Measurements from ENCODE around the gene ELN.
"Not testable (repeated sequence)": the region's sequence is repeated elsewhere in the genome, so short reads cannot be mapped to it uniquely, and the experiment has no call there.

Gene ELN

DNA sequence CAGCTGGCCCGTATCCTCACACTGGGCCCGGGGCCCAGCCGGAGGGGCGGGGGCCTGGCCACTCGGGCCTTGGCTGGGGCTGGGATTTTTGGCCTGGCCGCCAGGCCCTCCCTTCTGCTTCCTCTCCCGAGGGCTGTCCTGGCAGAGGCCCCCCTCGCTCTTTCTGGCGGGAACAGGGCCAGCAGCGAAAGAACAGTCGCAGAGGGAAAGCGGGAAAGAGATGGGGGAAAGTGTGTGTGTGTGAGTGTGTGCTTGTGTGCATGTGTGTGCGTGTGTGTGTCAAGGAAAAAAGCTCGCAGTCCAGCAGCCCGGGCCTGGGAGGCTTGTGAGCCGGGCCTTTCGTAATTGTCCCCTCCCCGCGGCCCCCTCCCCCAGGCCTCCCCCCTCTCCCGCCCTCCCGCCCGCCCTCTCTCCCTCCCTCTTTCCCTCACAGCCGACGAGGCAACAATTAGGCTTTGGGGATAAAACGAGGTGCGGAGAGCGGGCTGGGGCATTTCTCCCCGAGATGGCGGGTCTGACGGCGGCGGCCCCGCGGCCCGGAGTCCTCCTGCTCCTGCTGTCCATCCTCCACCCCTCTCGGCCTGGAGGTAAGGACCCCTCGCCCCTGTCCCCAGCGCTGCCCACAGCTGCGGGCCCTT lies at the start of gene ELN:
TSS of gene ELN (plus strand) at position 491 of the 638 bp plus-strand sequence. CDS start at position 506, 15 bp downstream.
- in situ Hi-C loops (cut with HindIII; ENCODE audit: low sequenced_read_pairs): no loop called here

DNA sequence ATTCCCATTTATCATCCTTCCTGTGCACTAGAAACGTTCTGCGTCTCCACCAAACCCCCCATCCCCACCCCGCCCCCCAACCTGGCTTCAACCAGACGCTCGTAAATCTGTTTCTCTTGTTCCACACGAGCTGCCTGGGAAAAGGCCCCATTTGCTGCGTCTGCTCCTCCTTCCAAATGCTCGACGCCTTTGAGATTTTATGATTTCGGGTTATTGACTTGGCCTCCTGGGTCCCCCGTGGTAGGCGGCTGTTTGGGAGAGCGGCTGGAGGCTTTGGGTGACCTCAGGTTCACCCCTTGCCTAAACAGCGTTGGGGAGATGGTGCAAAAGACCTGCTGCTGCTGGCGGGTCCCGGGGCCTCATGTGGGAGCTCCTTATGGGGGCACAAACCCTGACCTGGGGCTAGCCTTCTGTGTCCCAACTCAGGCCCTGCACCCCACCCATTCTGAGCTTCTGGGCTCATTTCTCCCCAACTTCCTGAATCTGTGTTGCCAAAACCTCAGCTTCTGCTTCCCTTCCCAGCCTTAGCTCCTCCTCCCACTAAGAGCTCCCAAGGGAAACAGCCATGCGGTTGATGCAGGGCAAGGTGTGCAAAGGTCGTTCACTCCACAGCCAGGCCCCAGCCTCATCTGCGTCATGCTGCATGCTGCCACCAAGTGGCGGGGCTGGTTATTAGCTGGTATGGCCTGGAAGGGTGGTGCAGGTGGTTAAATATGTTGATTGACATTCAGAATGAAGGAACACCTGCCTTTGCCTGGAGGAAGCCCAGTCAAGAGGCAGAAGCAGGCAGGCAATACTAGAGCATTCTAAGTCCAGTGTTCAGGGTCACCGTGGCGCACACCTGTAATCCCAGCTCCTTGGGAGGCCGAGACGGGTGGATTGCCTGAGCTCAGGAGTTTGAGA lies 49.1 kb upstream of the ELN start:
- in situ Hi-C loops (cut with HindIII; ENCODE audit: low sequenced_read_pairs): no loop called here

DNA sequence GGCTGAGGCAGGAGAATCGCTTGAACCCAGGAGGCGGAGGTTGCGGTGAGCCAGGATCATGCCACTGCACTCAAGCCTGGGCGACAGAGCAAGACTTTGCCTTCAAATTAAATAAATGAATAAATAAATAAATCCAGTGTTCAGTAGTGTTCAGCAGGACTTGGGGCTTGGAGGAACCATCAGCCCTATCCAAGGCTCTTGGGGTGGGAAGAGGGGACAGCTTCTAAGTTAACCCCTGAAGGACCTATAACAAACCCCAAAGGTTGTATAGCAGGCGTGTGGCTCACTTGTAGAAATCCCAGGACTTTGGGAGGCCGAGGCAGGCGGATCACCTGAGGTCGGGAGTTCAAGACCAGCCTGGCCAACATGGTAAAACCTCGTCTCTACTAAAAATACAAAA lies 48.3 kb upstream of the ELN start:
- in situ Hi-C loops (cut with HindIII; ENCODE audit: low sequenced_read_pairs): not testable (repeated sequence)

DNA sequence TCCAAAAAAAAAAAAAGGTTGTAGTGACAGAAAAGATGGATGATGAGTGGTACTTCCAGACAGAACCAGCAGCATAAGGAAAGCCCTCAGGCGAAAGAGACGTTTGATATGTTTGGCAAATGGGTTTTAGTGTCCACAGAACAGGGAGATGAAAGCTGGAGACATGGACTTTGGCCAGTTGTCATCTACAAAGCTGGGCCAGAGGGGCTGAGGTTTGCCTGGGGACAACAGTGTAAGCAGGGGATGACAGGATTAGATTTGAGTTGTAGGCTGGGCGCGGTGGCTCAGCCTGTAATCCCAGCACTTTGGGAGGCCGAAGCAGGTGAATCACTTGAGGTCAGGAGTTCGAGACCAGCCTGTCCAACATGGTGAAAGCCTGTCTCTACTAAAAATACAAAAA lies 47.8 kb upstream of the ELN start:
- in situ Hi-C loops (cut with HindIII; ENCODE audit: low sequenced_read_pairs): no loop called here

DNA sequence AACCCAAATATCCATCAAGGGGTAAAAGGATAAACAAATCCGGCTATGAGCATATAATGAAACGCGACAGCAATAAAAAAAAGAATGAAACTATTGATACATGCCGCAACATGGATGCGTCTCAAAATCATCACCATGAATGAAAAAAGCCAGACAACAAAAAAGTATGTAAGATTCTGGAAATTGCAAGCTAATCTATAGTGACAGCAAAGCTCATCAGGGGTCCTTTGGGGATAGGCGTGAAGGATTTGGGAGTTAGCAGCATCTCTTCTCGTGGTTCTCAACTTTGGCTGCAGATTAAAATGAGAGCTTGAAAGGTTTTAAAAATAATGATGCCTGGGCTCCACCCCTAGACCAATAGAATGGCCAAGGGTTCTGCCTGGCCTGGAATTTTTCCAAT lies 46.0 kb upstream of the ELN start:
- in situ Hi-C loops (cut with HindIII; ENCODE audit: low sequenced_read_pairs): no loop called here

DNA sequence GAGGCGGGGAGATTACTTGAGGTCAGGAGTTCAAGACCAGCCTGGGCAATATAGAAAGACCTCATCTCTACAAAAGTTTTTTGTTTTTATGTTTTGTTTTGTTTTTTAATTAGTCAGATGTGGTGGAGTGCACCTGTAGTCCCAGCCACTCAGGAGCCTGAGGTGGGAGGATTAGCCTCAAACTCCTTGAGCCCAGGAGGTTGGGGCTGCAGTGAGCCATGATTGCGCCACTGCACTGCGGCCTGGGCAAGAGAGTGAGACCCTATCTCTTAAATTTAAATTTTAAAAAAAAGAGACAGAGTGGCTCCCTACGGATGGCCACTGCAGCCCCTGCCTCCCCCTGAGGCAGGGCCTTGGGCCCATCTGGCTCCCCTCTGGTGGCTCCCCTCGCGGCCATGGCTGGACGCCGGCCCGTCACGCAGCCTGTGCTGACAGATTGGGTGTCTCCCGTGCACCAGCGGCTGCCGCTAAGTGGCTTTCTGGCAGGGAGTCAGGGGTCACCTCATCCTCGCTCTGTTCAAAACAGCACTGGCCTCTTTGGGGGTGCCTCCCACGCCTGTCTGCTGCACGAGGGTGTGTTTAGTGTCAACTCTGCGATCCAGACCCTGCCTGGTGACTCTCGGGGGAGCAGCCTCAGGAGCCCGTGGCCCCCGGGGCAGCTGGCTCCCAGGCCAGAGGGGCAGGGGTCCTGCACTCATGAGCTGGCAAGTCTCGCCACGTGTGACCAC lies 44.4 kb upstream of the ELN start:
- in situ Hi-C loops (cut with HindIII; ENCODE audit: low sequenced_read_pairs): no loop called here

DNA sequence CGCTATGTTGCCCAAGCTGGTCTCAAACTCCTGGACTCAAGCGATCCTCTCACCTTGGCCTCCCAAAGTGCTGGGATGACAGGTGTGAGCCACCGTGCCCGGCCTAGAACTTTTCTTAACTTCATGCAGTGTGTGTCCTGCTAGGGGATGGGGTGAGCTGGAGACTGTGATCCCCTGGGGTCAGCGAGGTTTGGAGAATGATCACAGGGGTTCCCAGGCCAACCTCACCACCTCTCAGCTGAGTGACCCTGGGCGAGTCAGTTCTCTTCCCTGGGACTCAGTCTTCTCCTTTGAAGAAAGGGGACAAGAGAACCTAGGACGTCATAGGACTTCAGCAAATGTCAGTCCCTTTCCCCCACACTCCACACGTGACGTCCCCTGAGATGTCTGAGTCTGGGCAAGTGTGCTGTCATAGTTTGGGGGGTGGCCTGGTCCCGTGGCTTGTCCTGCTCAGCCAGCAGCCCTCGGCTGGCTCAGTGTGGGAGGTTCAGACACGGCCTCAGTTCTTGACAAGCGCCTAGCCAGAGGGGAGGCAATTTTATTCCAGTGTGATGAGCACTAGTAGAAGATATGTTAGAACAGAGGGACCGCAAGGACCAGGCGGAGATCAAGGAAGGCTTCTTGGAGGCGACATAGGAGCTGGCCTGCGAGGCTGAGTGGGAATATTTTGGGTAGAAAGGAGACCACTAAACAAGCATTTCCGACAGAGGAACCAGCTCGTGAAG lies 43.3 kb upstream of the ELN start:
- in situ Hi-C loops (cut with HindIII; ENCODE audit: low sequenced_read_pairs): no loop called here

DNA sequence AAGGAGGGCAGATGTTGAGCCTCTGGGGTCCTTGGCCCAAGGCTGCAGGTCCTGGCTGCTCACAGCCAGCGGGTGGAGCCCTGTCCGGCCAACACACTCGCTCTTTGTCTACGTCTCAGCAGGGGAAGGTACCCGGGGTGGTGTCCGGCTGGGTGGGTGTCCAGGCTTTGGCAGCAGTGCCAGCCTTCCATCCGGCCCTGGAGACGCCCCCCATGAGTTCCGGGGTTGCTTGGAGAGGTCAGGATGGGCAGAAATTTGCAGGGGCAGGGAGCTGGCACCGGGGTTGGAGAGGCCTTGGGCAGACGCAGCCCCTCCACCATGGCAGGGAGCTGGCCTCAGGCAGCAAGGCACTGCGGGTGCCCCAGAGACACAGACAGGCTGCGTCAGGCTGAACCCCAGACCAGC lies 42.2 kb upstream of the ELN start:
- in situ Hi-C loops (cut with HindIII; ENCODE audit: low sequenced_read_pairs): no loop called here

DNA sequence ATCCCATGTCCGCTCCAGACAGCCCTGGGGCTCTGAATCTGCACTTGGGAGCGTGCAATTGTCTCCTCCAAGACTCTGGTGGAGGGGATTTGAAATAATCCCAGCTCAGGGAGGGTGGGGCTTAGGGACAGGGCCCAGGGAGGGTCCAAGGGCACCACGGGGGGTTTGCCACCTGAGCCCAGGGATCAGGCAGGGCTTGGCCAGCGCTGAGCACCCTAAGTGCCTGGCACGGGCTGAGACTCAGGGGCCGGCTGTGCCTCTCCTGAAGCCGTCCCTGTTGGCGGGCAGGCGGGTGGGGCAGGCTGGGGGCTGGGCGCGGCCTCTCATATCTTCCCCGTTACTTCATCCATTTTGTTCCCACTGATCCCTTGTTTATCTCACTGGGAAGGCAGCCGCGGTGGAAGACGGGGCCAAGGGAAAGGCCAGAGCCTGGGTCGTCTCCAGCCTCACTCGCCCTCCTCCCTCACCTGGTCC lies 41.8 kb upstream of the ELN start:
- in situ Hi-C loops (cut with HindIII; ENCODE audit: low sequenced_read_pairs): no loop called here

DNA sequence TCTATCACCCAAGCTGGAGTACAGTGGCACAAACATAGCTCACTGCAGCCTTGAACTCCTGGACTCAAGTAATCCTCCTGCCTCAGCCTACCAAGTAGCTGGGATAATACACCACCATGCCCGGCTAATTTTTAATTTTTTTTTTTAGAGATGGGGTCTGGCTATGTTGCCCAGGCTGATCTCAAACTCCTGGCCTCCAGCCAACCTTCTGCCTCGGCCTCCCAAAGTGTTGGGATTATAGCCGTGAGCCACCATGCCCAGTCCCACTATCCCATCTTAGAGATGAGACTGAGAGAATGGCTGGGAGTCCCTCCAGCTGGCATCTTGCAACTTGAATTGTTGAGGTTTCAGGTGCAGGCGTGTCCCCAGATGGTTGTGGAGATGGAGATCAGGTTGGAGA lies 40.7 kb upstream of the ELN start:
- in situ Hi-C loops (cut with HindIII; ENCODE audit: low sequenced_read_pairs): no loop called here

DNA sequence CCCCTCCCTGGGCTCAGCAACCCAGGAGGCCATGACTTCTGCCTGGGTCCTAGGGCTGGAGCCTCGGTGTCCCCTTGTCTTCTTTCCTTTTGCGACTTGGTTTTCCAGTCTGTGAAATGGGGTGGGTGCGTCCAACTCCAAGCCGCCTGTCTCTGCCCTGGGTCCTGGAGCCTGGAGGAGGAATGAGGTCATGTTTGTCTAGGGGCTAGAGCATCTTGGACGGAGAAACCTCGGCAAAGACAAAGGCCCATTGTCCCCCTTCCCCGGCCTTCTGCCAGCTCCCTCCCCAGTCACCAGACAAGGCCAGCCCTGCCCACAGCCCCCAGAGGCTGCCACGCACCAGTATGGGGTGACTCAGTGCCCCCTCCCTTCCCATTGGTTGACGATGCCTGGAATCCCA lies 39.8 kb upstream of the ELN start:
- in situ Hi-C loops (cut with HindIII; ENCODE audit: low sequenced_read_pairs): no loop called here

DNA sequence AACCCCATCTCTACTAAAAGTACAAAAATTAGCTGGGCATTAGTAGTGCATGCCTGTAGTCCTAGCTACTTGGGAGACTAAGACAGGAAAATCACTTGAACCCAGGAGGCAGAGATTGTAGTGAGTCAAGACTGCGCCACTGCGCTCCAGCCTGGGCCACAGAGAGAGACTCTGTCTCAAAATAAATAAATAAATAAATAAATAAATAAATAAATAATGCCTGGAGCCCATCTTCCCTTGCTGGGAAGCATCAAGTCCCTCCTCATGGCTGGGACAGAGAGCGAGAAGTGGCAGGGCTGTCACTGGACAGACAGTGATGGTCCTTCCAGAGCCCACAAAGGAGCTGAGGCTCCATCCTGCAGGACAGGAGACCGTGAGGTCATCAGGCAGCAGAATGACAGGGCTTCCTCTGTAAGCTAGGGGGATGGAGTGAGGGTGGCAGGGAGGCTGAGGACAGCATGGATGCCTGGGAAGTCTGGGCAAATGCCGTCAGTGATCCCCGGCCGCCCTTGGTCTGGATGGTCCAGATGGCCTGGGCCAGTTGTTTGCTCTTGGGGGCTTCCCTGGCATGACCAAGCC lies 36.4 kb upstream of the ELN start:
- in situ Hi-C loops (cut with HindIII; ENCODE audit: low sequenced_read_pairs): no loop called here

DNA sequence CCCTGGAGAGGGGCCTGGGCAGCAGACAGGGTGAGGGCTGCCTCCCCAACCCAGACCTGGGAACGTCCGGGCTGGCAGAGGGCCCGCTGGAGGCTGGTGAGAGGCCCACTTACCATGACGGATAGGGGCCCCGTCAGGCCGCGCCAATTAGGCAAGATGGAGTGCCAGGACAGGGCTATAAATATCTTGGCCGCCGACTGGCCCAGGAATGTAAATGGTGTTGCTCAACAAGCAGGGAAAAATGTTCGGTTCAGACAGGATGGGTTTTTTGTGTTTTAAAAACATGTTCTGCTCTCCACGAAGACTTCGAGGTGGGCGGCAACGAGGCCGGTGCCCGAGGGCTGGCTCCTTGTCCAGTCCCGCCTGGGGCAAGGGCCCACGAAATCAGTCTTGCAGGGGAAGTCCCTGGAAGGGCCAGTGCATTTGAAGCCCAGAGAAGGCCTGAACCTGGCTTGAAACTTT lies 35.8 kb upstream of the ELN start:
- in situ Hi-C loops (cut with HindIII; ENCODE audit: low sequenced_read_pairs): no loop called here

DNA sequence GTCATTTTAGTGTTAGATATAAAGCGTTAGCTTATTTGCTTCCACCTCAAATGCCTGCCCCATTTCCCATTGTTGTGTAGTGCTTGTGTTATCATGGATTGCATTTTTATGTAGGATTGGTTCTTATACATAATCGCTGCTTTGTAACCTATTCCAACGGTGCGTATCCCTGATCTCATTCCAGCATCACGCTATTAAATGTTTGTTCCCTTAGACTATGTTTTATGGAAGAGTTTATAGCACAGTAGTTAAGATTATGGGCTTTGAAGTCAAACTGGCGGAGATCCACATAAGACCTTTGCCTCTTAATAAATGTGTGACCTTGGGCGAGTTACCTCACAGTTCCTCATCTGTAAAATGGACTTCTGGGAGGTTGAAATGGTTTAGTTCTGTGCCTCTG lies 34.0 kb upstream of the ELN start:
- in situ Hi-C loops (cut with HindIII; ENCODE audit: low sequenced_read_pairs): no loop called here

DNA sequence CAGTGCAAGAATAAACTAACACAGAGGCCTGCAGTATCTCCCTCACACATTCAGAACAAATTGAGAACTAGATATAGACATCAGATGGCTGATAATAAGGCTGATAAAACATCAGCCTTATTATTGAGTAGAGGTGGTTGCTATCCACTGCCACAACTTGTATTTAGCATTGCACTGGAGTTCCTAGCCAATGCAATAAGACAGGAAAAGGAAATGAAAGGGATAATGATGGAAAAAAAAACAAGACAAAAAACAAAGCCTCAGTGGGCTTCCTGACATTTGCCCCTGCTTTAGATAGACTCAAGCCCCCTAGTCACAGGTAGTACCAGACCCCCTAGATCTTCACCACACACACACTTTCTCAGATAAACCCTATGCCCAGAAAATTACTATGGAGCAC lies 33.2 kb upstream of the ELN start:
- in situ Hi-C loops (cut with HindIII; ENCODE audit: low sequenced_read_pairs): no loop called here

DNA sequence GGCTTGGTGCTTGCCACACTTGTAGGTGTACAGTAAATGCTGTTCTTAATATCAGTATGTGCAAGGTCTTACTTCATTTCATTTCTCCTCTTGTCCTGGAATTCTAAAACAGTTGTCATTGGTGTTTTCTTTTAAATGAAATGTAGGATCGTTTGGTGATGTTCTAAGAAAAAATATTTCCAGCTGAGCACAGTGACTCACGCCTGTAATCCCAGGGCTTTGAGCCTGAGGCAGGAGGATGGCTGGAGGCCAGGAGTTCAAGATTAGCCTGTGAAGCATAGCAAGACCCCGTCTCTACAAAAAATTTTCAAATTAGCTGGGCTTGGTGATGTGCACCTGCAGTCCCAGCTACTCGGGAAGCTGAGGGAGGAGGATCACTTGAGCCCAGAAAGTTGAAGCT lies 32.6 kb upstream of the ELN start:
- in situ Hi-C loops (cut with HindIII; ENCODE audit: low sequenced_read_pairs): no loop called here

DNA sequence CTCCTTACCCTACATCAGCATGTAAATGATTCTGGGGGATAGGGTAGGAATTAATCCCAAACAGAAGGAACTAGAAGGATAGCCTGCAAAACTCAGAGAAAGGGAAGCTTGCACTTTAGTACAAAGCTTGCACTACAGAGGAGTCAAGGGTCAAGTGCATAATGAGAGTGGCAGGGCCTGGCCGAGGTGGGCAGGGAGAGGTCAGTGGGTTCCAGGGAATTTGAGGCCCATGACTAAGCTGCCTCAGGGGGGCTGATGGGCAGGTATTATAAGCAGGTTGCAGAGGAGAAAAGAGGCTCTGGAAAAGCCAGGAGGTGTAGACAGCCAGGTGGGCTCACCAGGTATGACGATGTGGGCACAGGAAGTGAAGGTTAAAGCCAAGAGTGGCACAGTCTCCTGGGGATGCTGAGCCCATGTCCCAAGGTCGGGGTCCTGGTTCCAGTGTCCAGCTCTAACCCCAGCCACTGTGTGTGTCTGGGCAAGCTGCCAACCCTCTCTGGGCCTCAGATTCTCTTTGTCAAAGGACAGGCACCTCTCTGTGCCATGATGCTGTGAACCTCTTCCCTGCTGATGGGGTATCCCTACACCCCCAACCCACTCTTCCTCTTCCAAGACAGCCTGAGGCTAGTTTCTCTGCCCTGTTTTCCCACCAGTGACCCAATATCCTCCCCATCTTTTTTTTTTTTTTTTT lies 32.0 kb upstream of the ELN start:
- in situ Hi-C loops (cut with HindIII; ENCODE audit: low sequenced_read_pairs): no loop called here

DNA sequence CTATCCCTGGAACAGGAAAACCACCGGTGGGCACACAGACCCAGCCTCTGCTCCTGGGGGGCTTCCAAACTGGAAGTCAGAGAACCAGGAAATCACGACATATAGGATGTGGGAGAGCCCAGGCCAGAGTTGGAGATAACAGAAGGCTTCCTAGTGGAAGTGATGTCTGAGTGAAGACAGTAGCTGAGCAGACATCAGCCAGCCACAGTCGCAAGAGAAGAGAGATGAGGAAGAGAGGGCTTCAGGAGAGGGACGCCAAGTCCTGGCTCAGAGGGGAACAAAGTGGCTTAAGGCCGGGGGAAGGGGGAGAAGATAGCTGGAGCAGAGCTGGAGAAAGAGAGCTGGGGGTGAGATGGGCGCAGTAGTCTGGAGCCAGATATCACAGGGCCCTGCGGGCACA lies 30.9 kb upstream of the ELN start:
- in situ Hi-C loops (cut with HindIII; ENCODE audit: low sequenced_read_pairs): no loop called here

DNA sequence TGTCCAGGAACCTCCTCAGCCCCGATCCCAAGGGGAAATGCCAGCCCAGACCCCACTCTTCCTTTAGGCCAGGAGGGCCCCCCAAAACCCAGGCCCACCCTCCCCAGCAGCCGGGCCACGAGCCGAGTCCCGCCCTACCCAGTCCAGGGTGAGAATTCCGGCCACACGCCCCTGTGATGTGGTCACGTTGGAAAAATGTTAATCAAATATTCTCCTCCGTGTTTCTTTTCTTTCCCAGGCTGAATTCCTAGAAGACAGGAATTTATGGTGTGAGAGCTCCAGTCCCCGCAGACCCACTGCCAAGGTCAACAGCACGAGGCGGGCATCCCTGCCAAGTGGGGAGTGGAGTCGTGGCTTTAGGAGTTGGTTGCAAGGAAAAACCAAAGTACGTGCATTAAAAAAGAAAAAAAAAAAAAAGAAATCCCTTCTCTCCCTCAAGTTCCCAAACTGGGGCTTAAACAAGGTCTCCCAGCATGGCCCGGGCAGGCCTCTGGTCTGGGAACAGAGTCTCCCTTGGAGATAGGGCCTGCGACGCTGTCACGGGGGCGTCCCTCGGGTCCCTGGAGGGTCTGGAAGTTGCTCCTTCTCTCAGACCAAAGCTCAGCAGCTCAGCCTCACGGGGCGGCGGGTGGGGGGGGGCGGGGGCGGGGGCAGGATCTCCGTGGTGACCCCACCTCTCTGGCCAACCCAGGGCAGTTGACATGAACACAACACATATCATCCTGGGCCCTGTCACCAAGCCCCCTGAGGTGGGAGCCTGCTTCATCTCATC lies 28.1 kb upstream of the ELN start:
- in situ Hi-C loops (cut with HindIII; ENCODE audit: low sequenced_read_pairs): no loop called here

Measured in DLD1 (cell line).